Activated CD4-positive, alpha-beta T cell treated with anti-CD3 and anti-CD28 coated beads, Interleukin-10, Interleukin-2, amounts not matched to agents 100 ng/mL and 50 ng/mL, durations not matched to agents 16 hours and 8 hours (primary cell): Measurements from ENCODE around the gene RCOR2.
"Not testable (repeated sequence)": the region's sequence is repeated elsewhere in the genome, so short reads cannot be mapped to it uniquely, and the experiment has no call there.

Experiments
- DNase-seq: peaks from one replicate; pipeline ENCODE4 v3.0.0-alpha.2; 2020

RCOR2 gene

GRCh38 chr11:63916837-63917691 lies at the start of gene RCOR2:
Gene RCOR2 (minus strand): TSS chr11:63917164. CDS start chr11:63916456, 708 bp downstream.
- DNase-seq, result peak; percentile 61

DNA sequence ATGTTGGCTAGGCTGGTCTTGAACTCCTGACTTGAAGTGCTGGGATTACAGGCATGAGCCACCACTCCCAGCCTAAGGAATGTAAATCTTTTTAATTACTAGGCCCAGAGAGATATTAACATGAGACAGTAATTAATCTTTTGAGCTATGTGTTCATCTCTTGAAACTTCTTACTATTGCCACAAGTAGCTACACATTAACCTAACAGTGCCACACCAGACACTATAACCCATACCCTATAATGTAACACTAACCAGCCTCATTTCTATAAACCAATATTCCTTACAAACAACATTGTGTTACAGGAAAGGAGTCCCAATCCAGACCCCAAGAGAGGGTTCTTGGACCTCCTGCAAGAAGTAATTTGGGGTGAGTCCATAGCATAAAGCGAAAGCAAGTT lies 49.5 kb upstream of the RCOR2 start:
- no peak for DNase-seq

- DNase-seq, result not testable (repeated sequence)
Observed at GRCh38 chr11:63963895-63964294, 46.9 kb upstream of the RCOR2 start.

GRCh38 chr11:63961608-63962412 lies 44.8 kb upstream of the RCOR2 start:
- DNase-seq, result peak; percentile 61

- DNase-seq, result no peak
Observed at GRCh38 chr11:63958008-63958407, 41.0 kb upstream of the RCOR2 start.

- no peak for DNase-seq
Observed at GRCh38 chr11:63952570-63952969, 35.6 kb upstream of the RCOR2 start.

GRCh38 chr11:63951779-63952536 lies 35.0 kb upstream of the RCOR2 start:
- DNase-seq, result peak; percentile 51

- peak; percentile 51 for DNase-seq
Observed at GRCh38 chr11:63945477-63946163, 28.7 kb upstream of the RCOR2 start.

DNA sequence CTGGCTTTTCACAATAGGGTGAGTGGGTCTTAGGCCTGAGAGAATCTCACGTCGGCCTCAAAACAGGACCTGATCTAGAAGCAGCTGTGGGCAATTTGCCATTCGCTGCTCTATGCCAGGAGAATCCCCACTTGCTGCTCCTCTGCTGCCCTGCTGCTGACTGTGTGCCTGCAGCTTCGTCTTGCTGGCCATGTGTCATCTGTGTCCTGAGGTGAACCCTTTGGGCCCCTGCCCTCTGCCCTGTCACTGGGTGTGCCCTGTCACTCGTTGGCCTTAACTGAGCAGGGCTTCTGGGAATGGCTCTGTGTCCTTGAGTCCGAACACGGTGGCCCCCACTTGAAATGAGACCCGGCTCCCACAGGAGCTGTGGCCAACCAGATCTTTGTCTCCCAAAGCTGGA lies 28.0 kb upstream of the RCOR2 start:
- no peak for DNase-seq

- DNase-seq, result no peak
Observed at GRCh38 chr11:63942803-63943202, 25.8 kb upstream of the RCOR2 start.

- no peak for DNase-seq
Observed at GRCh38 chr11:63941901-63942300, 24.9 kb upstream of the RCOR2 start.

- no peak for DNase-seq
Observed at GRCh38 chr11:63940786-63941185, 23.8 kb upstream of the RCOR2 start.

DNA sequence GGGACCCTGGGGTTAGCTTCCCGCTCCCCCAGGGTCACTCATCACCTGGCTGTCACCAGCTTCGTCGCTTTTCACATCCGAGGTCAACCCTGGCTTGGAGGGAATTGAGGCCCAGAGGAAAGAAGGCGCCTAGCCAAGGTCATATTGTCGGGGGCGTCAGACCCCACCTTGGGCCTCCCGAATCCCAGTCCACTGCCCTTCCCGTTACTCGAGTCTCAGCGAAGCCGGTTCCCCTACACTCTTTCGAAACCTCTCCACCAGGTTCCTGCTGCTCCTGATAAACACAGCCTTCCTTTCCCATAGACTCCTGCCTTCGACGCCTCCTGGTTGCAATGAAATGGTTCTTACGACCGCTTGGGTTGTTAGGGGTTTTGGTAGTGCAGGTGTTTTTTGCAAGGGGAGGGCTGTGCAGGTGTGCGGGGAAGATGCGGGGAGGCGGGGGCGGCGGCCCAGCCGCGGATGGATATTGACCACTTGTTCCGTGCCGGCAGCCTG lies 22.5 kb upstream of the RCOR2 start:
- no peak for DNase-seq

DNA sequence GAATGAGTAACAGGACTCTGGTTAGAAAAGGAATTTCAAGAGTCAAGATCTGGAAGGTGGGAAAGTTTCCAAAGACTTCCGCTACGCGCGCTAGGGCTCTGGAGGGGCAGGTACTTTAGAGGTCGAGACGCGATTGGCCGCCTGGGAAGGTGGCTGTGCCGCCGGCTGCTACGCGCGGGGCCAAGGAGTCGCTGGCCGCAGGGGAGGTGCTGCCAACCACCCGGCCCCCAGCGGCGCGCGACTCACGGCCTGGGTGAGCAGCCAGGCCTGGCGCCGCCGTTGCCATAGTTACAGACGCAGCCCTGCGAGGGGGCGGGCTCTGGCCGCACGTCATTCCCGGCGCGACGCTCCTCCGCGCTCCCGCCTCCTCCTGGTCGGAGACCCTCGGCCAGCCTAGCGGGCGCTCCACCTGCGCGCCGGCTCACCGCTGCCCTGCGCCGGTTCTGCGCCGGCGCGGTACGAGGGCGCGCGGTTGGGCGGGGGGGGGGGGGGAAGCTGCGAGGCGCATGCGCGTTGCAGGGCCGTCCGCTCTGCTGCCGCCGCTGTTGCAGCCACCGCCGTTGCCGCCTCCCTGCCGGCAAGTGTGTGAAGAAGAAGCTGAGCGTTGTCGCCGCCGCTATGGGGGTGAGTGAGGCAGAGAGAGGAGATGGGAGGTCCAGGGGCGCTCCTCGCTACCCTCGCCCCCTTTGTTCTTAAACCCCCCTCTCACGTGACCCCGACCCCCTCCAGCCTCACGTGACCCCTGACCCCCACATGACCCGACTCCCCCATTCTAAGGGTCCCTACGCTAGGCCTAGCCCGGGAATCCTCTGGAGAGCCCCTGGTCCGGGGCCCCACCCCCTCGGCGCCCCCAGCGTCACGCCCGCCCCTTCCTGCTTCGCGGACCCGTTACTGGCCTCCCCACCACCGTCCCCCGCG lies 21.8 kb upstream of the RCOR2 start, which contains the start of gene NAA40:
Gene NAA40, plus strand, starts transcription at position 524 of the 918 bp plus-strand sequence. Its CDS starts 95 bp downstream, at position 619.
- DNase-seq, result peak; percentile 98

GRCh38 chr11:63937713-63938478 lies 20.9 kb upstream of the RCOR2 start:
- peak; percentile 26 for DNase-seq

DNA sequence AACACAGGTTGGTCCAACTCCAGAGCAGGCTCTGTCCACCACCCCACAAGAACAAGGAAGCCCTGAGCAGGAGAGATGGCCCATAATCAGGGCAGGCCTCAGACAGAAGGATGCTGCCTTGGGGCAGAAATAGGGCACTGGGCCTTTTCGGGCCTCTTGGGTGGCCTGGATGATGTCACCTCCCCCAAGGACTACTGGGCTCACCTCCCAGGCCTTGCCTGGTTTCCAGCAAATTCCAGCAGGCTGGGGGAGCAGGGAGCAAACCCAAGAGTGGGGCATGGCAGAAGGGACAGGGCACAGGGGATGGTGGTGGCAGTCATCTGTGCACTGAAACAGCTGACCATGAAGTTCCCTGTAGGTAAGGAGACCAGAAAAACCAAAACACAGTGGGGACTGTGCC lies 16.5 kb upstream of the RCOR2 start:
- DNase-seq, result no peak

DNA sequence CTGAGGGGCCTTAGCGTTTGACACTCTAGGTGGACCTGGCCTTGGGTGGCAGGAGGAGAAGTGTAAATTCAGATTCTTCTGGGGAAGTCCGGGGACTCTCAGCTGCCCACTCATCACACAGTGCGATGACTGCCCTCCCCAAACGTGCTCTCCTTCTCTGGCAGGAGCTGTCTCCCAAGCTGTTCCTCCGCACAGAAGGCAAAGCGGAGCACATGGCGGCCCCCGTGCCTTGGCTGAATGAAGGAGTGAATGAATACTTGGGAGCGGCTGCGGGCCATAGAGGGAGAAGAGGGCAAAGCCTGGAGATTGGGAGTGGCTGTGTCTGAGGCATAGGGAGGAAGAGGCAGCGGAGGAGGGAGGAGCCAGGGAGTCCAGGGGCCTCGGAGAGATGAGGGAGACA lies 14.9 kb upstream of the RCOR2 start:
- no peak for DNase-seq

GRCh38 chr11:63931045-63931444 lies 14.1 kb upstream of the RCOR2 start:
- no peak for DNase-seq

DNA sequence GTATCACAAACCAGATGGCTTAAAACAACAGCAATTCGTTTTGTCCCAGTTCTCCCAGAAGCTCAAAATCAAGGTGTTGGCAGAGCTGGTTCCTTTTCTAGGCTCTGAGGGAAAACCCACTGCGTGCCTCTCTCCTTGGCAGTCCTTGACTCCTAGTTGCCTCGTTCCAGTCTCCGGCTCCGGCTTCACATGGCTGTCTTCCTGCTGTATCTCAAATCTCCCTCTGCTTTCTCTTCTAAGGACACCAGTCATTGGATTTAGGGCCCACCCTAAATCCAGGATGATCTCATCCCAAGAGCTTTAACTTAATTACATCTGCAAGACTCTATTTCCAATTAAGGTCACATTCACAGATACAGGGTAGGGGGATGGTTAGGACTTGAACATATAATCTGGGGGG lies 12.7 kb upstream of the RCOR2 start:
- no peak for DNase-seq

DNA sequence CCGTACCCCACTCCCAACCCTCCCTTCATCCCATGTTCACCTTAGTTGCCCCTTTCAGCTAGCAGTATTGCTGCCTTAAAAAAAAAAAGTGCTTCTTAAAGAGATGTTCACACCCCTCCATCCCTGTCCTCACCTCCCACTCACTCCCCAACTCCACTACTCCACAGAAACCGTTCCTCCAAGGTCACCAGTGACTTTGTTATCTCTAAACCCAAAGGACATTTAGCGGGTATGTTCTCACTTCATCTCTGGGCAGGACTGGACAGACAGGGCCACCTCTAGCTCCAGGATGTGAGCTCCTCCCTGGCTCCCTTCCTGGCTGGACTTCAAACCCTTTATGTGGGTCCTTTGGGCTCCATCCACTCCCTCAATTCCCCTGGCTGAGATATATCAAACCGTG lies 6.4 kb upstream of the RCOR2 start:
- no peak for DNase-seq
